H1 (cell line): Measurements from ENCODE around the gene VSIG10L. TPM values are rescaled to one million over a fixed set of nuclear protein-coding genes. Genes with fewer than 3 reads are reported as not detected.
A peak's percentile ranks its signal among the peaks of the same experiment; 100 is the strongest.

ENCODE experiments used
- CTCF ChIA-PET: fragments of 300-600 bp; sonication (Branson Sonifier 250); formaldehyde crosslinking; loops from one replicate; lab custom pipeline; 2021; ENCODE audit not compliant: partially characterized antibody; lab: Charles Lee
- POLR2A ChIA-PET: fragments of 300-600 bp; sonication (Branson Sonifier 250); formaldehyde crosslinking; loops from one replicate; lab custom pipeline; 2021; ENCODE audit warnings: inconsistent platforms; ENCODE audit not compliant: partially characterized antibody; lab: Charles Lee
- DNase-seq, 2 experiments: peaks; one replicate each; pipeline versions ENCODE4 v3.0.0 to v3.0.0-alpha.2; 2010 to 2022; ENCODE audit warnings: low spot score in 2 of 2, low read depth in 1 of 2, mixed read lengths in 1 of 2
- FAIRE-seq: peaks from 2 replicates; lab custom pipeline; 2011; peaks lifted over from hg19 to GRCh38; lab: Jason Lieb, UNC
- H2AFZ ChIP-seq: 2 replicates; pipeline ENCODE4 v1.8.1; 2012; ENCODE audit warnings: low read length, inconsistent platforms
- H2AK5ac ChIP-seq: 2 replicates; pipeline ENCODE4 v1.6.1; 2013; ENCODE audit warnings: low read depth, low read length
- H2BK120ac ChIP-seq: replicated peaks from 2 replicates; pipeline ENCODE3; 2013; ENCODE audit warnings: low read depth, low read length, inconsistent platforms
- H2BK12ac ChIP-seq: 2 replicates; pipeline ENCODE4 v1.6.1; 2013; ENCODE audit warnings: low read depth, low read length
- H2BK15ac ChIP-seq: 2 replicates; pipeline ENCODE4 v1.6.1; 2013; ENCODE audit warnings: low read length
- H2BK20ac ChIP-seq: 2 replicates; pipeline ENCODE4 v1.6.1; 2013; ENCODE audit warnings: low read length
- H2BK5ac ChIP-seq: 2 replicates; pipeline ENCODE4 v1.6.1; 2013; ENCODE audit warnings: low read depth, low read length
- H3K14ac ChIP-seq: 2 replicates; pipeline ENCODE4 v1.6.1; 2013; ENCODE audit warnings: inconsistent platforms; ENCODE audit not compliant: insufficient read length
- H3K18ac ChIP-seq: 2 replicates; pipeline ENCODE4 v1.6.1; 2013; ENCODE audit warnings: low read length; ENCODE audit errors: extremely low read depth
- H3K23ac ChIP-seq: 2 replicates; pipeline ENCODE4 v1.6.1; 2013; ENCODE audit warnings: inconsistent platforms; ENCODE audit not compliant: insufficient read length
- H3K23me2 ChIP-seq: 2 replicates; pipeline ENCODE4 v1.6.1; 2013; ENCODE audit warnings: low read depth, low read length
- H3K27ac ChIP-seq: 2 replicates; pipeline ENCODE4 v1.6.1; 2011; ENCODE audit warnings: low read depth, low read length, inconsistent platforms
- H3K27me3 ChIP-seq, 4 experiments: replicated peaks in 1 of 4; 1 replicate in 1 of 4; 2 replicates in 3 of 4; pipeline versions ENCODE4 v1.6.1 to v1.8.1; 2011 to 2013; ENCODE audit warnings: low read length in 3 of 4, mild to moderate bottlenecking in 3 of 4, inconsistent platforms in 2 of 4, mixed read lengths in 2 of 4, moderate library complexity in 1 of 4; ENCODE audit not compliant: control insufficient read depth in 3 of 4, insufficient read depth in 3 of 4; ENCODE audit errors: extremely low read depth in 1 of 4
- H3K36me3 ChIP-seq, 4 experiments: 2 replicates each; pipeline versions ENCODE4 v1.6.1 to v1.8.1; 2011 to 2013; ENCODE audit warnings: mild to moderate bottlenecking in 4 of 4, low read length in 3 of 4, moderate library complexity in 2 of 4, control low read depth in 1 of 4, inconsistent platforms in 1 of 4; ENCODE audit not compliant: insufficient read depth in 4 of 4, control insufficient read depth in 2 of 4
- H3K4ac ChIP-seq: replicated peaks from 2 replicates; pipeline ENCODE3; 2013; ENCODE audit warnings: low read length, low read depth, mixed read lengths, inconsistent platforms; ENCODE audit not compliant: insufficient read length
- H3K4me1 ChIP-seq, 4 experiments: replicated peaks in 1 of 4; 1 replicate in 1 of 4; 2 replicates in 3 of 4; pipeline versions ENCODE4 v1.6.1 to v1.8.1; 2011 to 2013; ENCODE audit warnings: low read length in 3 of 4, inconsistent platforms in 2 of 4, mixed read lengths in 1 of 4; ENCODE audit not compliant: insufficient read depth in 4 of 4, control insufficient read depth in 3 of 4
- H3K4me2 ChIP-seq, 2 experiments: 2 replicates each; pipeline versions ENCODE4 v1.6.1 to v1.8.1; 2011 to 2013; ENCODE audit warnings: low read depth in 2 of 2, low read length in 2 of 2, control low read depth in 1 of 2, inconsistent platforms in 1 of 2, mild to moderate bottlenecking in 1 of 2; ENCODE audit not compliant: insufficient read depth in 1 of 2
- H3K4me3 ChIP-seq, 4 experiments: fragments of 200-600, 300-600 bp in 1 of 4; sonication (generic), shearing (Covaris generic), sonication (Bioruptor Twin) in 1 of 4; 2 replicates each; pipeline versions ENCODE4 v1.5.1 to v1.8.1; 2011 to 2016; ENCODE audit warnings: low read length in 4 of 4, low read depth in 3 of 4, control low read depth in 2 of 4, inconsistent platforms in 2 of 4, mild to moderate bottlenecking in 2 of 4, mixed read lengths in 1 of 4, moderate library complexity in 1 of 4; ENCODE audit not compliant: insufficient read depth in 2 of 4; ENCODE audit errors: extremely low read depth in 1 of 4
- H3K56ac ChIP-seq: replicated peaks from 2 replicates; pipeline ENCODE3; 2013; ENCODE audit warnings: low read depth, mild to moderate bottlenecking, mixed read lengths, low read length, inconsistent platforms; ENCODE audit not compliant: insufficient read length
- H3K79me1 ChIP-seq: 2 replicates; pipeline ENCODE4 v1.6.1; 2013; ENCODE audit warnings: low read depth, low read length, control low read depth
- H3K79me2 ChIP-seq, 2 experiments: 2 replicates each; pipeline versions ENCODE4 v1.6.1 to v1.8.1; 2012 to 2013; ENCODE audit warnings: low read length in 2 of 2, mild to moderate bottlenecking in 2 of 2, inconsistent platforms in 1 of 2; ENCODE audit not compliant: insufficient read depth in 2 of 2, control insufficient read depth in 1 of 2
- H3K9ac ChIP-seq, 4 experiments: replicated peaks in 1 of 4; 1 replicate in 1 of 4; 2 replicates in 3 of 4; pipeline versions ENCODE4 v1.6.1 to v1.8.1; 2011 to 2013; ENCODE audit warnings: low read depth in 3 of 4, low read length in 3 of 4, control low read depth in 2 of 4, mild to moderate bottlenecking in 2 of 4, moderate library complexity in 2 of 4, inconsistent platforms in 1 of 4; ENCODE audit errors: extremely low read depth in 1 of 4
- H3K9me3 ChIP-seq, 2 experiments: 2 replicates each; pipeline versions ENCODE4 v1.6.1 to v1.8.1; 2012 to 2013; ENCODE audit warnings: mild to moderate bottlenecking in 2 of 2, moderate library complexity in 2 of 2, control low read depth in 1 of 2, inconsistent platforms in 1 of 2, low read depth in 1 of 2, low read length in 1 of 2, mixed read lengths in 1 of 2; ENCODE audit not compliant: insufficient read depth in 2 of 2
- H4K20me1 ChIP-seq, 2 experiments: replicated peaks in 1 of 2; 2 replicates each; pipeline versions ENCODE3 to v1.8.1; 2011 to 2013; ENCODE audit warnings: inconsistent platforms in 2 of 2, low read length in 2 of 2, mild to moderate bottlenecking in 1 of 2; ENCODE audit not compliant: insufficient read depth in 2 of 2, control insufficient read depth in 1 of 2
- H4K5ac ChIP-seq: 2 replicates; pipeline ENCODE4 v1.6.1; 2013; ENCODE audit warnings: low read length, low read depth, mixed read lengths, inconsistent platforms; ENCODE audit not compliant: insufficient read length
- H4K8ac ChIP-seq: 2 replicates; pipeline ENCODE4 v1.8.0; 2013; ENCODE audit warnings: mild to moderate bottlenecking, moderate library complexity, low read length, inconsistent platforms; ENCODE audit not compliant: insufficient read depth; ENCODE audit errors: extremely low read depth
- H4K91ac ChIP-seq: replicated peaks from 2 replicates; pipeline ENCODE3; 2013; ENCODE audit warnings: low read length, mixed read lengths, inconsistent platforms; ENCODE audit not compliant: insufficient read length
- RAD21 ChIP-seq, 2 experiments: IDR thresholded peaks in 1 of 2; conservative IDR thresholded peaks in 1 of 2; 2 replicates each; pipeline ENCODE4 v1.6.1; 2011; ENCODE audit warnings: low read depth in 2 of 2, low read length in 2 of 2, improper control_type of control experiment in 1 of 2, inconsistent platforms in 1 of 2, mild to moderate bottlenecking in 1 of 2, moderate library complexity in 1 of 2
- TAF7 ChIP-seq: optimal IDR thresholded peaks from 2 replicates; pipeline ENCODE3; 2011; ENCODE audit warnings: low read depth, mild to moderate bottlenecking, inconsistent platforms, low read length, moderate library complexity, borderline replicate concordance
- WGBS, 2 experiments: shearing (Covaris generic) in 1 of 2; methylation state at CpG; one replicate each; pipeline versions ENCODE4 v1.1.6 to v1.1.7; 2013 to 2015; ENCODE audit warnings: low lambda C conversion rate in 2 of 2, mixed read lengths in 2 of 2, inconsistent platforms in 1 of 2, low coverage in 1 of 2, missing lambda C conversion rate in 1 of 2; ENCODE audit not compliant: insufficient replicate concordance in 2 of 2, insufficient coverage in 1 of 2, insufficient read length in 1 of 2; ENCODE audit errors: extremely low coverage in 1 of 2, missing lambda C conversion rate in 1 of 2; 5-methylcytosine and 5-hydroxymethylcytosine counted together
- polyA plus RNA-seq, 7 experiments: library from polyadenylated mRNA; depleted of rRNA in 3 of 7; stranded (reverse) in 5 of 7; unstranded in 2 of 7; fragments of >200 nt in 5 of 7; fragments of 200-250 nt in 2 of 7; gene quantifications; 1 replicate in 5 of 7; 2 replicates in 1 of 7; 4 replicates in 1 of 7; pipeline versions ENCODE4 v1.2.1 to v1.2.3, GENCODE V29; 2011 to 2013; ENCODE audit warnings: missing spikeins in 2 of 7, mixed read lengths in 2 of 7
- total RNA-seq: library from RNA; stranded (reverse); fragmentation: NEBNext Ultra II Directional; extraction: Animal tissue kit (Norgen Biotek cat#: 25700); gene quantifications from 2 replicates; pipeline ENCODE4 v1.2.1, GENCODE V29; 2021

Gene VSIG10L
- total and polyA plus RNA-seq, 2 of the 8 experiments (the other 6 are each of a cell fraction or from before 2014, with no cell fraction given): 10.3 to 10.4 TPM

- no peak for TF ChIP-seq TAF7
- peak in 1 of 2 experiments; percentile 8; a peak in 1 of 4 replicates for TF ChIP-seq RAD21 (IDR thresholded peaks at IDR 0.05 in 1 of 2, conservative IDR thresholded peaks at IDR 0.05 in 1 of 2; ENCODE audit: low read depth in 2 of 2, low read length in 2 of 2)
- FAIRE-seq (no peak), DNase-seq (no peak)
- Histone ChIP-seq H3K27ac (no peak overlapping the region), H3K4ac (no peak overlapping the region), H2BK15ac (0 out of 2 replicates have a peak overlapping the region, but pooled peaks have one; percentile 61), H4K5ac (no peak overlapping the region), H3K9me3 (no peaks in the 10 kb centered on the region; a peak in 1 of 4 replicates), H3K14ac (no peak overlapping the region), H3K4me3 (peak overlapping the region in 3 of 4 experiments; percentile 56 to 72 (median 70); a peak in 4 of 8 replicates), H3K9ac (peak overlapping the region in 1 of 4 experiments; percentile 34; a peak in 2 of 7 replicates), H3K56ac (no peak overlapping the region), H2BK120ac (no peak overlapping the region), H3K79me1 (no peaks in the 10 kb centered on the region), H3K36me3 (peaks cover 0 to 4% (median 0%) of the 10 kb centered on the region in 4 experiments; a peak in 1 of 8 replicates), H2BK20ac (no peak overlapping the region), H2AFZ (no peak overlapping the region), H3K27me3 (peaks cover 0 to 18% (median 11%) of the 10 kb centered on the region in 4 experiments; a peak in 5 of 7 replicates), H4K20me1 (no peaks in the 10 kb centered on the region), H3K4me2 (peak overlapping the region; percentile 65 to 83; a peak in 3 of 4 replicates), H2BK12ac (no peak overlapping the region), H3K18ac (peak overlapping the region; percentile 78; the same call in 1 of the 2 replicates), H2AK5ac (no peak overlapping the region; the same call in 1 of the 2 replicates), H3K4me1 (peaks cover 0 to 20% (median 15%) of the 10 kb centered on the region in 4 experiments; a peak in 6 of 7 replicates), H4K91ac (no peak overlapping the region), H3K23ac (no peak overlapping the region), H3K79me2 (no peaks in the 10 kb centered on the region), H2BK5ac (no peak overlapping the region), H4K8ac (peak overlapping the region; percentile 12; the same call in 1 of the 2 replicates), H3K23me2 (peaks cover 13% of the 10 kb centered on the region)
- WGBS, 2 experiments: 86% methylated on average over 17 of the region's 19 CpGs; no CpG with 5 or more reads in 1 of the 2 experiments
- POLR2A ChIA-PET: interaction anchor here (0.6 to 3.9 kb wide), 4 partner anchors 10 to 53 kb away, joined by 3 to 19 read pairs (median 4); partner anchors contain the start of gene CLDND2
- CTCF ChIA-PET: interaction anchor here (0.7 to 4.9 kb wide), 17 partner anchors 9 to 100 kb away, joined by 3 to 42 read pairs (median 3); partner anchors contain the start of gene LIM2
Measured at GRCh38 chr19:51337861-51338562, 3.9 kb downstream of the VSIG10L start.
